K562 (cell line): Measurements from ENCODE around the gene CERS2.

Experiments
- ATF3 ChIP-seq, 2 experiments: fragments of 450-650 bp in 1 of 2; sonication (generic) in 1 of 2; formaldehyde crosslinking in 1 of 2; IDR thresholded peaks in 1 of 2; conservative IDR thresholded peaks in 1 of 2; 2 replicates each; pipeline versions ENCODE4 v1.6.1 to v1.8.1; 2016 to 2023; ENCODE audit warnings: mild to moderate bottlenecking in 2 of 2, moderate library complexity in 2 of 2, inconsistent platforms in 1 of 2, missing genetic modification reagents in 1 of 2
- BRD9 ChIP-seq: fragments of 450-650 bp; IDR thresholded peaks from 2 replicates; pipeline ENCODE4 v1.6.1; 2018; ENCODE audit warnings: low read depth; ENCODE audit not compliant: partially characterized antibody
- EZH2 ChIP-seq: IDR thresholded peaks from 2 replicates; pipeline ENCODE4 v1.6.1; 2012; ENCODE audit warnings: low read depth, mild to moderate bottlenecking, inconsistent platforms, low read length, borderline replicate concordance
- FOXK2 ChIP-seq, 2 experiments: fragments of 450-650 bp; IDR thresholded peaks in 1 of 2; conservative IDR thresholded peaks in 1 of 2; 2 replicates each; pipeline ENCODE4 v1.6.1; 2016; ENCODE audit warnings: low read depth in 2 of 2, mild to moderate bottlenecking in 1 of 2
- SLC30A9 ChIP-seq: fragments of 250-450 bp; sonication (Bioruptor Pico); IDR thresholded peaks from 2 replicates; pipeline ENCODE4 v1.8.0; 2022; ENCODE audit warnings: mild to moderate bottlenecking, moderate library complexity
- TAF1 ChIP-seq: IDR thresholded peaks from 2 replicates; pipeline ENCODE4 v1.6.1; 2011; ENCODE audit warnings: mild to moderate bottlenecking, low read length, moderate library complexity; ENCODE audit not compliant: insufficient read depth, control insufficient read depth, severe bottlenecking; ENCODE audit errors: extremely low read depth
- ZBTB1 ChIP-seq: sonication (generic); formaldehyde crosslinking; IDR thresholded peaks from 2 replicates; pipeline ENCODE4 v1.8.1; 2023; ENCODE audit warnings: missing genetic modification reagents, low read depth, mild to moderate bottlenecking, borderline replicate concordance
- ZKSCAN8 ChIP-seq: fragments of 200-800 bp; sonication (Bioruptor generic); IDR thresholded peaks from 2 replicates; pipeline ENCODE4 v1.6.1; 2016; ENCODE audit warnings: missing genetic modification characterization, missing compliant biosample characterization

- TF ChIP-seq FOXK2 (conservative IDR thresholded peaks at IDR 0.05 in 1 of 2, IDR thresholded peaks at IDR 0.05 in 1 of 2; ENCODE audit: low read depth in 2 of 2) = no peak
- TF ChIP-seq ZKSCAN8 (CRISPR knock-in tag) = no peak
- no peak for TF ChIP-seq EZH2
- TF ChIP-seq SLC30A9 = no peak
- no peak for TF ChIP-seq BRD9
- TF ChIP-seq ZBTB1 (CRISPR knock-in tag) = no peak
- TF ChIP-seq ATF3 (IDR thresholded peaks at IDR 0.05) = no peak
- no peak for TF ChIP-seq ATF3 (CRISPR knock-in tag; conservative IDR thresholded peaks at IDR 0.05)
- no peak for TF ChIP-seq TAF1
These were observed 29.8 kb downstream of the CERS2 start for GRCh38 chr1:150944856-150945255.
